Measurements from ENCODE around the gene PITPNM1.

GRCh38 chr11:67490727-67491065 lies 14.5 kb downstream of the PITPNM1 start:
- TF ChIP-seq CTCF (IDR thresholded peaks at IDR 0.05; ENCODE audit: insufficient read depth, low read depth, low read length) (no peak), EZH2 (IDR thresholded peaks at IDR 0.05; ENCODE audit: insufficient read depth, low read length) (no peak)

Measured in astrocyte (in vitro differentiated cells and primary cell).